Measurements from ENCODE around the gene MERTK. TPM values are rescaled to one million over a fixed set of nuclear protein-coding genes. Genes with fewer than 3 reads are reported as not detected.

Gene MERTK
- total and polyA plus RNA-seq, 2 of the 13 experiments (the other 11 are each of a cell fraction or from before 2014, with no cell fraction given), result 37.3 to 44.7 TPM

DNA sequence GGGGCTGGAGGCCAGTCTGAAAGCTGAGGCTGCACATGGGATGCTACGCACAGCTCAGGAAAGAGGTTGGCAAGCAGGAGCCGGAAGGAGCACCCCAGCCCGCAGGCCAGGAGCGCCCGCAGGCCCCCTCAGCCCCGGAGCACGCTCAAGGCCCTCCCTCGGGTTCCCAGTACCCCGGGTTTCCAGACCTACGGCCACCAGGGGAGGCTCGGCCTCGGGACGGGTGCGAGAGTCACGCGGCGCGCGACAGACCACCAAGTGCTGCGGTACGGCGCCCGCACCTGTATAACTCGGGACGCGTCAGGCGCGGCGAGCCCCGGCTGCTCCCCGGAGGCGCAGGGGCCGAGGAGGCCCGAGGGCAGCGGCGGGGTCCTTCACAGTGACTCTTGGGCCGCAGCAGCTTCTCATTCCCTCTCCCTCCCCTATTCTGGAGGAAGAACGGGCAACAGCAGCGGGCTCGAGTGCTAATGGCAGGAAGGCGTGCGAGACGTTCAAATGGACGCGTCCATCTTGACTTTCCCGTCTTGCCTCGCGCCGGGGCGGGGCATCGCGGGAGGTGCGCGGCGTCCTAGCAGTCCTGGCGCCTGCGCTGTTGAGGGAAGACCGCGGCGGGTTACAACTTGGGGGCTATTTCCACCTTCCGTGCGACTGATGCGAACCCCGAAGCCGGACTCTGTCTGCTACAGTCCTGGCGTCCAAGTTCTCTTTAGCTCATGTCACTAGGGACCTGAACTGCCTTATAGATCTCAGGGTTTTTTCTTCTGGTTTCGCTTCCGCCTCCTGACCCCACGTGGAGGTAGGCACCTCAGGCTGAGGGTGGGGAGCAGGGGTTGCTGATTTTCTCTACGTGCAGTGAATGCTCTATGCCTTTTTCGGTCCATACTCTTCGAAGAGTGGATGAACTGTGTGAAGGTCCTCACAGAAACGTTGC, 14.5 kb upstream of the MERTK start, which contains the start of gene ANAPC1 (continued):
- TF ChIP-seq PREB (CRISPR knock-in tag; IDR thresholded peaks at IDR 0.05) (peak; percentile 16; the same call in 1 of the 2 replicates), ZNF317 (CRISPR knock-in tag; IDR thresholded peaks at IDR 0.05) (peak; percentile 79; the same call in 1 of the 2 replicates), ZSCAN30 (CRISPR knock-in tag; IDR thresholded peaks at IDR 0.05) (peak; percentile 84; the same call in 1 of the 2 replicates), ZNF891 (CRISPR knock-in tag; IDR thresholded peaks at IDR 0.05) (peak; percentile 79), NFYB (CRISPR knock-in tag; IDR thresholded peaks at IDR 0.05) (peak; percentile 25), SMC3 (IDR thresholded peaks at IDR 0.05; ENCODE audit: low read length) (no peak), CREBL2 (CRISPR knock-in tag; IDR thresholded peaks at IDR 0.05; ENCODE audit: borderline replicate concordance) (no peak; the same call in 1 of the 2 replicates), ZNF407 (CRISPR knock-in tag; IDR thresholded peaks at IDR 0.05; ENCODE audit: not compliant biosample characterization) (no peak), DMAP1 (CRISPR knock-in tag; IDR thresholded peaks at IDR 0.05) (peak; percentile 97), UBTF (CRISPR knock-in tag; IDR thresholded peaks at IDR 0.05) (peak; percentile 97), TARDBP (CRISPR knock-in tag; IDR thresholded peaks at IDR 0.05) (peak; percentile 83; the same call in 1 of the 2 replicates), TRAFD1 (CRISPR knock-in tag; IDR thresholded peaks at IDR 0.05; ENCODE audit: borderline replicate concordance) (no peak)
